Measurements from ENCODE around the gene WDR18.

The WDR18 gene

DNA sequence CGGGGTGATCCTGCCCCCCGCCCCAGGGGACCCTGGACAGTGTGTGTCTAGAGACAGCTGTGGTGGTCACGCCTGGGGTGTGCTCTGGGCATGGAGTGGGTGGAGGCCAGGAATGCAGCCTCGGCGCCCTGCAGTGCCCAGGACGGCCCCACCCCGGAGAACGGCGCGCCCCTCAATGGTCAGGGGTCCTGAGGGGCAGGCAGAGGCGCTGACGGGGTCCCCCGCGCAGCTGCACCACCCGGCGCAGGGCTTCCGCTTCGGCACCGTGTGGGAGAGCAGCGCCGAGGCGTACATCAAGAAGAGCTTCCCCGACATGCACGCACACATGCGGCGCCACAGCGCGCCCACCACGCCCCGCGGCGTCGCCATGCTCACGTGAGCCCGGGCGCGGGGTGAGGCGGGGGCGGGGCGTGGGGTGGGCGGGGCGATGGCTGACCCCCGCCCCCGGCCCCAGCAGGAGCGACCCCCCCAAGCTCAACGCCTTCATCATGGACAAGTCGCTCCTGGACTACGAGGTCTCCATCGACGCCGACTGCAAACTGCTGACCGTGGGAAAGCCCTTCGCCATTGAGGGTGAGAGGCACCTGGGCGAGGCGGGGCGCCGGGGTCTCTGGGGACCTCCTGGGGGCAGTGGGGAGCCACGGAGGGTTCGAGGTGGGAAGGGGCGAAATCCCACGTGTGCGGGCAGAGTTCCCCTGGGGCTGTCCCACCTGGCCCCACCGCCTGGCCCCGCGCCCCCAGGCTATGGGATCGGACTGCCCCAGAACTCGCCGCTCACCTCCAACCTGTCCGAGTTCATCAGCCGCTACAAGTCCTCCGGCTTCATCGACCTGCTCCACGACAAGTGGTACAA, 23.5 kb downstream of the WDR18 start:
- TF ChIP-seq, protein P1, sequence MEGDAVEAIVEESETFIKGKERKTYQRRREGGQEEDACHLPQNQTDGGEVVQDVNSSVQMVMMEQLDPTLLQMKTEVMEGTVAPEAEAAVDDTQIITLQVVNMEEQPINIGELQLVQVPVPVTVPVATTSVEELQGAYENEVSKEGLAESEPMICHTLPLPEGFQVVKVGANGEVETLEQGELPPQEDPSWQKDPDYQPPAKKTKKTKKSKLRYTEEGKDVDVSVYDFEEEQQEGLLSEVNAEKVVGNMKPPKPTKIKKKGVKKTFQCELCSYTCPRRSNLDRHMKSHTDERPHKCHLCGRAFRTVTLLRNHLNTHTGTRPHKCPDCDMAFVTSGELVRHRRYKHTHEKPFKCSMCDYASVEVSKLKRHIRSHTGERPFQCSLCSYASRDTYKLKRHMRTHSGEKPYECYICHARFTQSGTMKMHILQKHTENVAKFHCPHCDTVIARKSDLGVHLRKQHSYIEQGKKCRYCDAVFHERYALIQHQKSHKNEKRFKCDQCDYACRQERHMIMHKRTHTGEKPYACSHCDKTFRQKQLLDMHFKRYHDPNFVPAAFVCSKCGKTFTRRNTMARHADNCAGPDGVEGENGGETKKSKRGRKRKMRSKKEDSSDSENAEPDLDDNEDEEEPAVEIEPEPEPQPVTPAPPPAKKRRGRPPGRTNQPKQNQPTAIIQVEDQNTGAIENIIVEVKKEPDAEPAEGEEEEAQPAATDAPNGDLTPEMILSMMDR (IDR thresholded peaks at IDR 0.05; ENCODE audit: insufficient read depth, missing control alignments): no peak
- no peak for FAIRE-seq
- no peak for DNase-seq (ENCODE audit: insufficient read length, low spot score)

DNA sequence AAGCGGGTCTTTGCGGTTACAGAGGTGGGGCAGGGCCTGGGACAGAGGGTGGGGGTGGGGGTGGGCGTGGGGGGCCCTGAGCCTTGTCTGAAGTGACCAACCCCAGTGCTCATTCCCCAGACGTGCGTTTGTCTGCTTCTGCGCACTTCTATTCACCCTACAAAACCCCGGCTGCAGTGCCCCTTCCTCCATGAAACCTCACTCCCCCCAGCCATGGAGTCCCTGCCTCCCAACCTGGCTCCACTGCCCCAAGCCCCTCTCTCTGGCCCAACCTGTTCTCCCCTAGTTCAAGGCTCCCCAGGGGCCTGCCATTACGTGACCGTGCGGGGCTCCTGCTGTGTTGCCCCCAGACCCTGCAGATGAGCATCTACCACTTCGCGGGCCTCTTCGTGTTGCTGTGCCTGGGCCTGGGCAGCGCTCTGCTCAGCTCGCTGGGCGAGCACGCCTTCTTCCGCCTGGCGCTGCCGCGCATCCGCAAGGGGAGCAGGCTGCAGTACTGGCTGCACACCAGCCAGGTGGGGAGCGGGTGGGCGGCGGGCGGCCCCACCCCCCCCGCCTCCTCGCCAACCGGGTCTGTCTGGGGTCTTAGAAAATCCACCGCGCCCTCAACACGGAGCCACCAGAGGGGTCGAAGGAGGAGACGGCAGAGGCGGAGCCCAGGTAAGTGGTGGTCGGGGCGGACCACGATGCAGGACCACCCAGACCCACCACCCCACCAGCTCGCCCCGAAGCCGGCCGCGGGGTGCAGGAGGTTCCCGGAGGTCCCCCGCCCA, 24.3 kb downstream of the WDR18 start:
- FAIRE-seq: no peak
- DNase-seq (ENCODE audit: insufficient read length, low spot score): no peak
- TF ChIP-seq, protein P1 (IDR thresholded peaks at IDR 0.05; ENCODE audit: insufficient read depth, missing control alignments): no peak

DNA sequence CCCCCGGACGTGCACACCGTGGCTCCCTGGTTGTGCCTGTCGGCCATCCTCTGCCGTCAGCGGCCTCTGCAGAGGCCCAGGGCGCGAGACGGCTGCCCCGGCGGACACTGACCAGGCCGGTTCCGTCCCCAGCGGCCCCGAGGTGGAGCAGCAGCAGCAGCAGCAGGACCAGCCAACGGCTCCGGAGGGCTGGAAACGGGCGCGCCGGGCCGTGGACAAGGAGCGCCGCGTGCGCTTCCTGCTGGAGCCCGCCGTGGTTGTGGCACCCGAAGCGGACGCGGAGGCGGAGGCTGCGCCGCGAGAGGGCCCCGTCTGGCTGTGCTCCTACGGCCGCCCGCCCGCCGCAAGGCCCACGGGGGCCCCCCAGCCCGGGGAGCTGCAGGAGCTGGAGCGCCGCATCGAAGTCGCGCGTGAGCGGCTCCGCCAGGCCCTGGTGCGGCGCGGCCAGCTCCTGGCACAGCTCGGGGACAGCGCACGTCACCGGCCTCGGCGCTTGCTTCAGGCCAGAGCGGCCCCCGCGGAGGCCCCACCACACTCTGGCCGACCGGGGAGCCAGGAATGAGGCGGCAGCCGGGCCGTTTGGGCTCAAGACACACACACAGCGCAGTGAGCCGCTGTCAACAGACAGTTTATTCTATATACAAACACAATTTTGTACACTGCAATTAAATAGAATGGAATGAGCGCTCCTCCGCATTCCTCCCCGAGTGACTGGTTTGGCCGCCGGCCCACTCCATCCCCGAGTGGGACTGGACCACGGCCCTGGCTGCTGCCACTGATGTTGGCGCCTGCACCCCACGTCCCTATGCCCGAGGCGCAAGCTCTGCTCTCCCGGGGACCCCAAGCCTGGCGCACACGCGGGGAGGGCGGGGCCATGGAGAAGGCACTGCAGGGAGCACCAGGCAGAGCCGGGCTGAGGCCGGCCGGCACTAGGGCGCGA, 25.2 kb downstream of the WDR18 start:
- DNase-seq (ENCODE audit: insufficient read length, low spot score) (no peak), FAIRE-seq (no peak)
- TF ChIP-seq, protein P1 (IDR thresholded peaks at IDR 0.05; ENCODE audit: insufficient read depth, missing control alignments): no peak

DNA sequence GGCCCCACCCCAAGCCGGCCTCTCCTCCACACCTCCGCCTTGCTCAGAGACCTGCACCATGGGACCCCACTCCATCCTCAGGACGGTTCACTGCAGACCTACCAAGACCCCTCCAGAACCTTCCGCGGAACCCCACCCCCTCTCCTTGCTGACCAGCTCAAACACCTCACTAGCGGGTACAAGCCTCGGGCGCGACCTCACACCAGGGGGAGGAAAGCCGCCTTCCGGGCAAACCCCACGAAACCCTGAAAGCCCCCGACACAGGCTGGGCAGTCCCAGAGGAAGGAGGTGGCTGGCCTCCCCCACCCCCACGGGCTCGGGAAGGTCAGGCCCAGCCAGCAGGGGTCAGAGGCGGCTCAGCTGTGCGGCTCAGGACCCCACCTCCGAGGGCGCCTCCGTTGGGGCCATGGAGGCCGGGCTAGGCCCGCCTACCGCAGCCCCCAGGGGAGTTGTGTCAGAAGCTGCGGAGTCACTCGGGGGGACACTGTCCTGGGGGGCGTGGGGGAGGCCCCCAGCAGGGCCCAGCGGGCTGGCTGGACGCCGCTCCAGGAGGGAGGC, 25.9 kb downstream of the WDR18 start:
- TF ChIP-seq, protein P1 (IDR thresholded peaks at IDR 0.05; ENCODE audit: insufficient read depth, missing control alignments): no peak
- FAIRE-seq (no peak), DNase-seq (ENCODE audit: insufficient read length, low spot score) (no peak)

DNA sequence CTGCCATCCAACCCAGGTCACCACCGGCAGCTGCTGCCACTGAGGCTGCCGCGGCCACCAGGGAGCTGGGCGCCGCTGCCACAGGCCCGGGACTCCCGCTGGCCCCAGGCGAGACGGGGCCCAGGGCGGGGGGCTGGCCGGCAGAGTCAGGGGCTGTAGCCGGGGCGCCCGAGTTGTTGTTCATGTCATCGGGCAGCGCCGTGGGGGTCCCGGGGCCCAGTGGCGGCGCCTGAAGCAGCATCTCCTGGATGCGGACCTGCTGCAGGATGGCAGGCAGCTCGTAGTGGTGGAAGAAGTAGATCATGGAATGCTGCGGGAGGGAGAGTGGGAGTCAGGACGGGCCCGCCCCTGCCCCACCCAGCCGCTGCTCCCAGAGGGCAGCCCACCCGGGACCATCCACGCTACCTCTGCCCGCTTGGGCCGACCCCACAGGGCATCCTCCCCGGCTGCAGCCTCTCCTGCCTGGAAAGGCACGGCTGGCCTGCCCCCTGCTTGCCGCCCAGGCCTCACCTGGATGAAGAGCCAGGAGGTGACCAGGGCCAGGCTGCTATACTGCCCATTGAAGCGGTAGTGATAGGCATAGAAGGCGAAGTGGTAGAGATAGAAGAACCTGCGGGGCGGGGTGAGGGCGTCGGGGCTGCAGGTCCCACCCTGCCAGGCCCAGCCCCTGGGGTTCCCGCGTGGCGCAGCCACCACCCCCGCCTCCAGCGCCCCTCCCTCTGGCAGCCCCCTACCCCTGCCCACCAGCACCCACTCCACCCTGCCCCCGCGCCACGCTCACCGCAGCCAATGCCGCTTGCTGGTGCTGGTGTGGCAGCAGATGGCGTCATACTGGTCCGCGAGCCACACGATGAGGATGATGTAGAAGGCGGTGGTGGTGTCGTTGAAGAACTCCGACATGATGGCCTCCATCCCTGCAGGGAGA, 26.7 kb downstream of the WDR18 start:
- FAIRE-seq: no peak

More for the DNA sequence above, 26.7 kb downstream of the WDR18 start:
- TF ChIP-seq, protein P1 (IDR thresholded peaks at IDR 0.05; ENCODE audit: insufficient read depth, missing control alignments): no peak
- no peak for DNase-seq (ENCODE audit: insufficient read length, low spot score)
